ENCODE results near the gene TMEM108.

DNA sequence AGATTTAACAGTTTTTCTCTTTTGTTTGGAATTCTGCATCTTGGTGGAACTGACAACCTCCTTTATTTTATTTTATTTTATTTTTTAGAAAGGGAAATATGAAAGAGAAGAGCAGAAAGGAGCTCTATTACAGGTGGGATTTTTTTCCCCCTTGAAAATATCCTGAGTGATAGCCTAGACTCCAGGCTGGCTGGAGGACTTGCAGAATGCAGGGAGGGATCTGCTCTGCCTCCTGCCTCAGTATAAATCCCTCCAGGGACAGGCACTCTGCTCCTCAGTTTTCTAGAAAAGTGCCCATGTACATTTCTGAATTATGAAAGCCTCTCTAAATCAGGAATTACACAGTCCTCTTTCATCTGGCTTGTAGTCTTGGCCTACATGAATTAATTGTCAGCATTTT is 173.7 kb downstream of the TMEM108 start:
- TF ChIP-seq RAD51 (IDR thresholded peaks at IDR 0.05) (no peak), NFIC (IDR thresholded peaks at IDR 0.05; ENCODE audit: low read depth, low read length) (no peak; the same call in 1 of the 2 replicates), IKZF1 (conservative IDR thresholded peaks at IDR 0.05) (no peak), ATF7 (IDR thresholded peaks at IDR 0.05; ENCODE audit: low read depth) (no peak)
- TF ChIP-seq, protein P1, sequence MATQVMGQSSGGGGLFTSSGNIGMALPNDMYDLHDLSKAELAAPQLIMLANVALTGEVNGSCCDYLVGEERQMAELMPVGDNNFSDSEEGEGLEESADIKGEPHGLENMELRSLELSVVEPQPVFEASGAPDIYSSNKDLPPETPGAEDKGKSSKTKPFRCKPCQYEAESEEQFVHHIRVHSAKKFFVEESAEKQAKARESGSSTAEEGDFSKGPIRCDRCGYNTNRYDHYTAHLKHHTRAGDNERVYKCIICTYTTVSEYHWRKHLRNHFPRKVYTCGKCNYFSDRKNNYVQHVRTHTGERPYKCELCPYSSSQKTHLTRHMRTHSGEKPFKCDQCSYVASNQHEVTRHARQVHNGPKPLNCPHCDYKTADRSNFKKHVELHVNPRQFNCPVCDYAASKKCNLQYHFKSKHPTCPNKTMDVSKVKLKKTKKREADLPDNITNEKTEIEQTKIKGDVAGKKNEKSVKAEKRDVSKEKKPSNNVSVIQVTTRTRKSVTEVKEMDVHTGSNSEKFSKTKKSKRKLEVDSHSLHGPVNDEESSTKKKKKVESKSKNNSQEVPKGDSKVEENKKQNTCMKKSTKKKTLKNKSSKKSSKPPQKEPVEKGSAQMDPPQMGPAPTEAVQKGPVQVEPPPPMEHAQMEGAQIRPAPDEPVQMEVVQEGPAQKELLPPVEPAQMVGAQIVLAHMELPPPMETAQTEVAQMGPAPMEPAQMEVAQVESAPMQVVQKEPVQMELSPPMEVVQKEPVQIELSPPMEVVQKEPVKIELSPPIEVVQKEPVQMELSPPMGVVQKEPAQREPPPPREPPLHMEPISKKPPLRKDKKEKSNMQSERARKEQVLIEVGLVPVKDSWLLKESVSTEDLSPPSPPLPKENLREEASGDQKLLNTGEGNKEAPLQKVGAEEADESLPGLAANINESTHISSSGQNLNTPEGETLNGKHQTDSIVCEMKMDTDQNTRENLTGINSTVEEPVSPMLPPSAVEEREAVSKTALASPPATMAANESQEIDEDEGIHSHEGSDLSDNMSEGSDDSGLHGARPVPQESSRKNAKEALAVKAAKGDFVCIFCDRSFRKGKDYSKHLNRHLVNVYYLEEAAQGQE (IDR thresholded peaks at IDR 0.05; ENCODE audit: low read depth, low read length): no peak
- TF ChIP-seq, protein P2, sequence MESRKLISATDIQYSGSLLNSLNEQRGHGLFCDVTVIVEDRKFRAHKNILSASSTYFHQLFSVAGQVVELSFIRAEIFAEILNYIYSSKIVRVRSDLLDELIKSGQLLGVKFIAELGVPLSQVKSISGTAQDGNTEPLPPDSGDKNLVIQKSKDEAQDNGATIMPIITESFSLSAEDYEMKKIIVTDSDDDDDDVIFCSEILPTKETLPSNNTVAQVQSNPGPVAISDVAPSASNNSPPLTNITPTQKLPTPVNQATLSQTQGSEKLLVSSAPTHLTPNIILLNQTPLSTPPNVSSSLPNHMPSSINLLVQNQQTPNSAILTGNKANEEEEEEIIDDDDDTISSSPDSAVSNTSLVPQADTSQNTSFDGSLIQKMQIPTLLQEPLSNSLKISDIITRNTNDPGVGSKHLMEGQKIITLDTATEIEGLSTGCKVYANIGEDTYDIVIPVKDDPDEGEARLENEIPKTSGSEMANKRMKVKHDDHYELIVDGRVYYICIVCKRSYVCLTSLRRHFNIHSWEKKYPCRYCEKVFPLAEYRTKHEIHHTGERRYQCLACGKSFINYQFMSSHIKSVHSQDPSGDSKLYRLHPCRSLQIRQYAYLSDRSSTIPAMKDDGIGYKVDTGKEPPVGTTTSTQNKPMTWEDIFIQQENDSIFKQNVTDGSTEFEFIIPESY (IDR thresholded peaks at IDR 0.05): no peak

Measured in GM12878 (cell line).